CD14-positive monocyte (primary cell): ENCODE measurements around the gene SEMA4A. TPM values are rescaled to one million over a fixed set of nuclear protein-coding genes. Genes with fewer than 3 reads are reported as not detected.

Source experiments
- DNase-seq, 3 donors: peaks; one replicate each; pipeline ENCODE4 v3.0.0-alpha.2; 2011 to 2022
- H2AFZ ChIP-seq: 2 replicates; pipeline ENCODE4 v1.6.0; 2012; ENCODE audit warnings: mild to moderate bottlenecking, low read depth, low read length, inconsistent platforms; ENCODE audit not compliant: insufficient read depth, poor library complexity, severe bottlenecking
- H3K27ac ChIP-seq, 2 donors: 1 replicate in 1 of 2; 2 replicates in 1 of 2; pipeline ENCODE4 v1.5.1; 2012 to 2013; ENCODE audit warnings: low read length in 2 of 2, control low read depth in 1 of 2, inconsistent platforms in 1 of 2, low read depth in 1 of 2, mild to moderate bottlenecking in 1 of 2
- H3K27me3 ChIP-seq, 2 donors: one replicate each; pipeline versions ENCODE4 v1.6.0 to v1.6.1; 2011 to 2013; ENCODE audit warnings: low read length in 2 of 2; ENCODE audit not compliant: control insufficient read depth in 2 of 2, insufficient read depth in 2 of 2
- H3K36me3 ChIP-seq, 2 donors: replicated peaks in 1 of 2; 1 replicate in 1 of 2; 2 replicates in 1 of 2; pipeline versions ENCODE4 v1.5.1 to v1.6.1; 2012 to 2013; ENCODE audit warnings: low read length in 2 of 2, control low read depth in 1 of 2, inconsistent platforms in 1 of 2, mild to moderate bottlenecking in 1 of 2; ENCODE audit not compliant: insufficient read depth in 2 of 2, control insufficient read depth in 1 of 2
- H3K4me1 ChIP-seq, 2 donors: 1 replicate in 1 of 2; 2 replicates in 1 of 2; pipeline versions ENCODE4 v1.5.1 to v1.6.1; 2012 to 2013; ENCODE audit warnings: low read length in 2 of 2, control low read depth in 1 of 2, inconsistent platforms in 1 of 2, mild to moderate bottlenecking in 1 of 2, moderate library complexity in 1 of 2; ENCODE audit not compliant: insufficient read depth in 2 of 2, control insufficient read depth in 1 of 2
- H3K4me2 ChIP-seq: replicated peaks from 2 replicates; pipeline ENCODE3; 2012; ENCODE audit warnings: low read length, moderate library complexity, mild to moderate bottlenecking; ENCODE audit not compliant: poor library complexity, severe bottlenecking; ENCODE audit errors: extremely low read depth
- H3K4me3 ChIP-seq, 3 experiments: fragments of 200-600 bp in 1 of 3; sonication (generic) in 1 of 3; replicated peaks in 1 of 3; 1 replicate in 2 of 3; 2 replicates in 1 of 3; pipeline ENCODE4 v1.5.1; 2011 to 2013; ENCODE audit warnings: low read length in 3 of 3, mild to moderate bottlenecking in 3 of 3, control low read depth in 2 of 3, low read depth in 2 of 3, inconsistent platforms in 1 of 3, moderate library complexity in 1 of 3
- H3K79me2 ChIP-seq: 2 replicates; pipeline ENCODE4 v1.6.0; 2012; ENCODE audit warnings: mild to moderate bottlenecking, control low read depth, inconsistent platforms, low read length, moderate library complexity; ENCODE audit not compliant: insufficient read depth
- H3K9ac ChIP-seq: 2 replicates; pipeline ENCODE4 v1.6.0; 2017; ENCODE audit warnings: low read length, mild to moderate bottlenecking; ENCODE audit not compliant: insufficient read depth, poor library complexity, severe bottlenecking
- H3K9me3 ChIP-seq, 2 donors: replicated peaks in 1 of 2; 1 replicate in 1 of 2; 2 replicates in 1 of 2; pipeline versions ENCODE4 v1.5.1 to v1.6.1; 2012 to 2013; ENCODE audit warnings: low read length in 2 of 2, control low read depth in 1 of 2; ENCODE audit not compliant: control insufficient read depth in 1 of 2, insufficient read depth in 1 of 2
- H4K20me1 ChIP-seq: 2 replicates; pipeline ENCODE4 v1.6.0; 2012; ENCODE audit warnings: mild to moderate bottlenecking, low read length, control low read depth, moderate library complexity; ENCODE audit not compliant: insufficient read depth
- H3K27ac Mint-ChIP-seq, 7 donors: one replicate each; pipeline ENCODE4 v1.8.0; 2020; ENCODE audit warnings: mild to moderate bottlenecking in 7 of 7, mixed read lengths in 7 of 7, moderate library complexity in 6 of 7, inconsistent platforms in 2 of 7
- H3K27me3 Mint-ChIP-seq, 3 donors: one replicate each; pipeline ENCODE4 v1.8.0; 2021 to 2022; ENCODE audit warnings: low read depth in 3 of 3, mild to moderate bottlenecking in 3 of 3, mixed read lengths in 3 of 3, moderate library complexity in 3 of 3, inconsistent platforms in 1 of 3
- H3K36me3 Mint-ChIP-seq, 2 donors: one replicate each; pipeline ENCODE4 v1.8.0; 2020; ENCODE audit warnings: mixed read lengths in 2 of 2, inconsistent platforms in 1 of 2, mild to moderate bottlenecking in 1 of 2
- H3K4me1 Mint-ChIP-seq: one replicate; pipeline ENCODE4 v1.8.0; 2020; ENCODE audit warnings: mild to moderate bottlenecking, mixed read lengths
- H3K4me3 Mint-ChIP-seq, 2 donors: one replicate each; pipeline ENCODE4 v1.8.0; 2020; ENCODE audit warnings: mild to moderate bottlenecking in 2 of 2, mixed read lengths in 2 of 2, moderate library complexity in 1 of 2
- H3K9me3 Mint-ChIP-seq, 7 donors: one replicate each; pipeline ENCODE4 v1.8.0; 2020 to 2022; ENCODE audit warnings: mixed read lengths in 7 of 7, mild to moderate bottlenecking in 6 of 7, moderate library complexity in 6 of 7, inconsistent platforms in 2 of 7
- WGBS: methylation state at CpG from one replicate; pipeline ENCODE4 v1.1.5; 2013; ENCODE audit warnings: missing lambda C conversion rate; ENCODE audit not compliant: insufficient coverage; 5-methylcytosine and 5-hydroxymethylcytosine counted together
- intact Hi-C, 2 donors: fragments of 100-400 bp; cut with micrococcal nuclease; formaldehyde crosslinking; loops; one replicate each; pipeline versions ENCODE4 v1.15.0 to v1.15.1; 2023
- polyA plus RNA-seq, 3 donors: library from polyadenylated mRNA; depleted of rRNA in 1 of 3; unstranded in 2 of 3; stranded (reverse) in 1 of 3; fragments of 300-500 nt in 2 of 3; fragments of >200 nt in 1 of 3; fragmentation: Illumina TruSeq in 2 of 3; gene quantifications; 1 replicate in 2 of 3; 2 replicates in 1 of 3; pipeline ENCODE4 v1.2.3, GENCODE V29; 2012 to 2021
- TF ChIP-seq, protein P1 (sequence below): fragments of 200-600 bp; IDR thresholded peaks from one replicate; pipeline ENCODE4 v1.8.0; 2022; ENCODE audit warnings: antibody characterized with exemption, mild to moderate bottlenecking

Gene SEMA4A
- polyA plus RNA-seq, 3 donors: 72.3 to 121 (median 116) TPM

GRCh38 chr1:156108057-156108456, 45.3 kb upstream of the SEMA4A start:
- DNase-seq: no peak
- no peaks in the 10 kb centered on the region for H4K20me1 ChIP-seq
- H3K79me2 ChIP-seq: no peaks in the 10 kb centered on the region
- H3K4me3 ChIP-seq: no peak overlapping the region
- Mint-ChIP-seq H3K36me3 (peaks cover 12 to 21% of the 10 kb centered on the region in 2 donors), H3K27ac (peak overlapping the region in 5 of 7 donors; percentile 63 to 97 (median 95)), H3K4me3 (peak overlapping the region in 1 of 2 donors; percentile 92), H3K4me1 (peaks cover 40% of the 10 kb centered on the region), H3K9me3 (peaks cover 0 to 31% (median 17%) of the 10 kb centered on the region in 7 donors), H3K27me3 (peaks cover 95 to 100% (median 96%) of the 10 kb centered on the region in 3 donors)
- H3K9me3 ChIP-seq: peaks cover 0 to 8% of the 10 kb centered on the region in 2 donors
- TF ChIP-seq, protein P1, sequence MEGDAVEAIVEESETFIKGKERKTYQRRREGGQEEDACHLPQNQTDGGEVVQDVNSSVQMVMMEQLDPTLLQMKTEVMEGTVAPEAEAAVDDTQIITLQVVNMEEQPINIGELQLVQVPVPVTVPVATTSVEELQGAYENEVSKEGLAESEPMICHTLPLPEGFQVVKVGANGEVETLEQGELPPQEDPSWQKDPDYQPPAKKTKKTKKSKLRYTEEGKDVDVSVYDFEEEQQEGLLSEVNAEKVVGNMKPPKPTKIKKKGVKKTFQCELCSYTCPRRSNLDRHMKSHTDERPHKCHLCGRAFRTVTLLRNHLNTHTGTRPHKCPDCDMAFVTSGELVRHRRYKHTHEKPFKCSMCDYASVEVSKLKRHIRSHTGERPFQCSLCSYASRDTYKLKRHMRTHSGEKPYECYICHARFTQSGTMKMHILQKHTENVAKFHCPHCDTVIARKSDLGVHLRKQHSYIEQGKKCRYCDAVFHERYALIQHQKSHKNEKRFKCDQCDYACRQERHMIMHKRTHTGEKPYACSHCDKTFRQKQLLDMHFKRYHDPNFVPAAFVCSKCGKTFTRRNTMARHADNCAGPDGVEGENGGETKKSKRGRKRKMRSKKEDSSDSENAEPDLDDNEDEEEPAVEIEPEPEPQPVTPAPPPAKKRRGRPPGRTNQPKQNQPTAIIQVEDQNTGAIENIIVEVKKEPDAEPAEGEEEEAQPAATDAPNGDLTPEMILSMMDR: no peak
- no peak overlapping the region for H3K27ac ChIP-seq
- no peak overlapping the region for H2AFZ ChIP-seq
- H3K9ac ChIP-seq: no peak overlapping the region
- no peak overlapping the region for H3K4me2 ChIP-seq
- intact Hi-C loops: no loop called here
- peaks cover 27 to 31% of the 10 kb centered on the region in 2 donors for H3K4me1 ChIP-seq
- 95% methylated on average over 2 of the region's 3 CpGs for WGBS
- H3K27me3 ChIP-seq: peaks cover 72 to 100% of the 10 kb centered on the region in 2 donors
- no peaks in the 10 kb centered on the region for H3K36me3 ChIP-seq

DNA sequence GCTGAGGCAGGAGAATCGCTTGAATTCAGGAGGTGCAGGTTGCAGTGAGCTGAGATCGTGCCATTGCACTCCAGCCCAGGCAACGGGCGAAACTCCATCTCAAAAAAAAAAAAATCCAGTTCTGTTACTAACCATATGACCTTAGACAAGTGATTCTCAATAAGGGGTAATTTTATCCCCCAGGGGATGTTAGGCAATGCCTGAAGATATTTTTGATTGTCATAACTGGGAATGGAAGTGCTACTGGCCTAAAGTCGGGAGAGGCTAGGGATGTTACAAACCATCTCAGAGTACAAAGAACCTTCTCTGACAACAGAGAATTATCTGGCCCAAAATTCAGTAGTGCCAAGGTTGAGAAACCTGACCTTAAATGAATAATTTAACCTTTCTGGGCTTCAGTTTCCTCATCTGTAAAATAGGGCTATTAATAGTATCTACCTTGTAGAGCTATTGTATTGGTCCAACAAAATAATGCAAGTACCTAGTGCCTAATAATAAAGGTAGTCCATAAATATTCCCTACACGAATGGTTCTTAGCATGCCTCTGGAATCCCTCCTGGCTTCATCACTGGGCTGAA, 44.6 kb upstream of the SEMA4A start:
- no peak overlapping the region for H3K4me3 ChIP-seq
- no peak overlapping the region for H2AFZ ChIP-seq
- H3K79me2 ChIP-seq: no peaks in the 10 kb centered on the region
- peaks cover 36% of the 10 kb centered on the region for H3K4me1 Mint-ChIP-seq
- H3K36me3 ChIP-seq: no peaks in the 10 kb centered on the region
- peaks cover 96 to 100% (median 98%) of the 10 kb centered on the region in 3 donors for H3K27me3 Mint-ChIP-seq
- H4K20me1 ChIP-seq: no peaks in the 10 kb centered on the region
- peak overlapping the region in 2 of 7 donors; percentile 52 to 72 for H3K27ac Mint-ChIP-seq
- peaks cover 0 to 10% of the 10 kb centered on the region in 2 donors for H3K9me3 ChIP-seq
- H3K4me3 Mint-ChIP-seq: peak overlapping the region in 1 of 2 donors; percentile 92
- intact Hi-C loops: no loop called here
- peaks cover 12 to 22% of the 10 kb centered on the region in 2 donors for H3K36me3 Mint-ChIP-seq
- peaks cover 78 to 100% of the 10 kb centered on the region in 2 donors for H3K27me3 ChIP-seq
- DNase-seq: no peak
- WGBS: 94% methylated on average over 2 of the region's 6 CpGs
- no peak overlapping the region for H3K4me2 ChIP-seq
- H3K9ac ChIP-seq: no peak overlapping the region
- H3K4me1 ChIP-seq: peaks cover 20 to 28% of the 10 kb centered on the region in 2 donors
- peaks cover 0 to 34% (median 20%) of the 10 kb centered on the region in 7 donors for H3K9me3 Mint-ChIP-seq
- no peak overlapping the region for H3K27ac ChIP-seq
- TF ChIP-seq, protein P1: no peak
